Endothelial cell of umbilical vein (primary cell): Measurements from ENCODE around the gene PLEKHG1. TPM values are rescaled to one million over a fixed set of nuclear protein-coding genes. Genes with fewer than 3 reads are reported as not detected.

ENCODE experiments used
- BruUV-seq: library from RNA; stranded (reverse); fragments of 400-500 nt; replicated peaks from 2 replicates; lab custom pipeline; 2021; lab: Mats Ljungman, UMichigan
- CTCF ChIA-PET: fragments of 300-600, 350-600 bp; sonication (Branson Sonifier 250); formaldehyde crosslinking; loops from one replicate; lab custom pipeline; 2021; ENCODE audit warnings: antibody characterized with exemption, inconsistent platforms; lab: Charles Lee
- POLR2A ChIA-PET: fragments of 300-600, 350-600 bp; sonication (Branson Sonifier 250); formaldehyde crosslinking; loops from one replicate; lab custom pipeline; 2021; ENCODE audit warnings: antibody characterized with exemption, inconsistent platforms; lab: Charles Lee
- DNase-seq: peaks from one replicate; pipeline ENCODE4 v3.0.0-alpha.2; 2011; ENCODE audit warnings: low read depth, low spot score
- FAIRE-seq: peaks from 2 replicates; lab custom pipeline; 2011; peaks lifted over from hg19 to GRCh38; lab: Jason Lieb, UNC
- H2AFZ ChIP-seq: 2 replicates; pipeline ENCODE4 v1.6.0; 2012; ENCODE audit warnings: low read depth, low read length, control low read depth, inconsistent platforms
- H3K27ac ChIP-seq: 2 replicates; pipeline ENCODE4 v1.5.1; 2011; ENCODE audit warnings: low read depth, mild to moderate bottlenecking, control low read depth, low read length, moderate library complexity; ENCODE audit not compliant: insufficient read depth
- H3K27me3 ChIP-seq, 2 experiments: 2 replicates each; pipeline versions ENCODE4 v1.6.0 to v1.6.1; 2011; ENCODE audit warnings: low read length in 2 of 2, mixed read lengths in 1 of 2; ENCODE audit not compliant: control insufficient read depth in 2 of 2, insufficient read depth in 2 of 2
- H3K36me3 ChIP-seq, 2 experiments: 2 replicates in 1 of 2; 3 replicates in 1 of 2; pipeline ENCODE4 v1.5.1; 2011; ENCODE audit warnings: low read length in 2 of 2, mild to moderate bottlenecking in 1 of 2, moderate library complexity in 1 of 2; ENCODE audit not compliant: control insufficient read depth in 2 of 2, insufficient read depth in 2 of 2; ENCODE audit errors: extremely low read depth in 1 of 2
- H3K4me1 ChIP-seq: 3 replicates; pipeline ENCODE4 v1.5.1; 2011; ENCODE audit warnings: mild to moderate bottlenecking, low read length; ENCODE audit not compliant: control insufficient read depth, insufficient read depth; ENCODE audit errors: extremely low read depth
- H3K4me2 ChIP-seq: 2 replicates; pipeline ENCODE4 v1.6.1; 2011; ENCODE audit warnings: low read length, control low read depth, mixed read lengths; ENCODE audit not compliant: insufficient read depth
- H3K4me3 ChIP-seq, 3 experiments: fragments of 200-600 bp in 1 of 3; sonication (generic), shearing (Covaris generic) in 1 of 3; replicated peaks in 1 of 3; 2 replicates each; pipeline ENCODE4 v1.5.1; 2011 to 2016; ENCODE audit warnings: control low read depth in 3 of 3, low read length in 3 of 3, mild to moderate bottlenecking in 2 of 3, inconsistent platforms in 1 of 3, low read depth in 1 of 3, moderate library complexity in 1 of 3; ENCODE audit not compliant: insufficient read depth in 1 of 3
- H3K79me2 ChIP-seq: 2 replicates; pipeline ENCODE4 v1.6.0; 2012; ENCODE audit warnings: low read length, inconsistent platforms; ENCODE audit not compliant: control insufficient read depth, insufficient read depth
- H3K9ac ChIP-seq: replicated peaks from 2 replicates; pipeline ENCODE3; 2011; ENCODE audit warnings: low read length, control low read depth; ENCODE audit not compliant: insufficient read depth; ENCODE audit errors: extremely low read depth
- H3K9me1 ChIP-seq: replicated peaks from 3 replicates; pipeline ENCODE4 v1.6.0; 2011; ENCODE audit warnings: mild to moderate bottlenecking, low read length; ENCODE audit not compliant: control insufficient read depth, insufficient read depth; ENCODE audit errors: extremely low read depth
- H3K9me3 ChIP-seq: replicated peaks from 2 replicates; pipeline ENCODE4 v1.5.1; 2012; ENCODE audit warnings: low read length, inconsistent platforms; ENCODE audit not compliant: control insufficient read depth, insufficient read depth
- H4K20me1 ChIP-seq: replicated peaks from 2 replicates; pipeline ENCODE3; 2011; ENCODE audit warnings: mild to moderate bottlenecking, low read length; ENCODE audit not compliant: control insufficient read depth, insufficient read depth; ENCODE audit errors: extremely low read depth
- EZH2 ChIP-seq: IDR thresholded peaks from 2 replicates; pipeline ENCODE4 v1.6.1; 2012; ENCODE audit warnings: borderline replicate concordance, low read depth, mild to moderate bottlenecking, moderate library complexity, low read length, inconsistent platforms; ENCODE audit not compliant: severe bottlenecking
- FOS ChIP-seq: IDR thresholded peaks from 2 replicates; pipeline ENCODE4 v1.6.1; 2011; ENCODE audit warnings: mild to moderate bottlenecking, low read length, moderate library complexity, borderline replicate concordance; ENCODE audit not compliant: insufficient read depth
- GATA2 ChIP-seq: IDR thresholded peaks from 2 replicates; pipeline ENCODE4 v1.7.0; 2011; ENCODE audit warnings: low read depth, mild to moderate bottlenecking, moderate library complexity, mixed read lengths, low read length; ENCODE audit not compliant: insufficient read length, insufficient read depth
- JUN ChIP-seq: IDR thresholded peaks from 2 replicates; pipeline ENCODE4 v1.6.1; 2011; ENCODE audit warnings: borderline replicate concordance, low read depth; ENCODE audit not compliant: insufficient read length, insufficient read depth
- MAX ChIP-seq: IDR thresholded peaks from 2 replicates; pipeline ENCODE4 v1.6.1; 2011; ENCODE audit not compliant: insufficient read depth, insufficient read length
- MYC ChIP-seq: IDR thresholded peaks from one replicate; pipeline ENCODE4 v1.6.1; 2011; ENCODE audit warnings: mild to moderate bottlenecking, low read depth, low read length
- POLR2A ChIP-seq: IDR thresholded peaks from 2 replicates; pipeline ENCODE4 v1.6.1; 2012; ENCODE audit warnings: low read depth, mild to moderate bottlenecking, control low read depth, low read length
- POLR2AphosphoS5 ChIP-seq: IDR thresholded peaks from 2 replicates; pipeline ENCODE4 v1.6.1; 2012; ENCODE audit warnings: low read depth, mild to moderate bottlenecking, control low read depth, low read length, moderate library complexity; ENCODE audit not compliant: insufficient read depth
- dilution Hi-C: fragments of 300-500 bp; cut with MboI; formaldehyde crosslinking; loops from one replicate; pipeline ENCODE4 v1.15.0; 2019; ENCODE audit warnings: low sequenced_read_pairs; ENCODE audit not compliant: extremely low pct_ligation_motif_present
- intact Hi-C: fragments of 100-400 bp; cut with micrococcal nuclease; formaldehyde crosslinking; loops from one replicate; pipeline ENCODE4 v1.10.0; 2022
- polyA plus RNA-seq, 4 experiments: library from polyadenylated mRNA; depleted of rRNA in 3 of 4; stranded (reverse) in 3 of 4; unstranded in 1 of 4; fragments of >200 nt; gene quantifications; 2 replicates each; pipeline versions ENCODE4 v1.2.1 to v1.2.3, GENCODE V29; 2011 to 2012; ENCODE audit warnings: missing spikeins in 1 of 4
- total RNA-seq: library from RNA; stranded (reverse); gene quantifications from 2 replicates; pipeline ENCODE4 v1.2.3, GENCODE V29; 2021
- TF ChIP-seq, protein P1 (sequence below), 2 donors: IDR thresholded peaks; 1 replicate in 1 of 2; 2 replicates in 1 of 2; pipeline ENCODE4 v1.5.1; 2011; ENCODE audit warnings: low read length in 2 of 2, mild to moderate bottlenecking in 2 of 2, moderate library complexity in 2 of 2, control low read depth in 1 of 2, inconsistent platforms in 1 of 2, low read depth in 1 of 2; ENCODE audit not compliant: insufficient read depth in 1 of 2; ENCODE audit errors: extremely low read depth in 1 of 2

The PLEKHG1 gene
- total and polyA plus RNA-seq, 2 donors (not counting 3 experiments of a cell fraction or from before 2014, with no cell fraction given), result 8.8 to 62.5 TPM

DNA sequence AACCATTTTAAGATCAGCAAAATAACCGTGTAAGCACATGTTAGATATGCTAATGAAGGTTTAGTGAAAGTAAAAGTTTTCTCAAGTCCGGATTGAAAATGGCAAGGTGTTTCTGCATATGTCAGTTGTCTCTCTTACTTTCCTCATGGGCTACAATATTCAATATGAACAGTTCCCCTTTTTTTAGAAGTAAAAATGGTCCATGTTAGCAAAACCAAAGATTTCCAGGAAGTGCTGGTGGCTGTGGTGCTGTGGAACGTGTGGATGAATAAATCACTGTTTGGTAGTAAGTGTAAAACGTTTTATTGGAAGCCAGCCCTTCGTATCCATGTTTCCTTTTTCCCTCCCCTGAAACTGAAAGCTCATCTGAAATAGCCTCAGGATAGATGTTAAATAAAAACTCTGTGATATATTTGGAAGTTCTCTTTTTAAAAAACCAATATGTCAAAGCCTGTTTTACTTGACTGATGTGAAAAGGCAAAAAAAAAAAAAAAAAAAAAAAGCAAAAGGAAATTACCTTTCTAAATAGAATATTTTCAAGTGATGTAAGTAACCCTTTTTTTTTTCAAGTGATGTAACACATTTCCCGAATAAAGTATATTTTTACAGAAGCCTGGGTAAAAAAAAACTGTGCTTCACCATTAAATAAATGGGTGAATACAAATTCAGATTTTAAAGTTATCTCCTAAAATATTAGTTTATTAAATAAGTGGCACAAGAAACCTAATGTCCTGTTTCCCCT is 41.9 kb downstream of the PLEKHG1 start:
- dilution Hi-C loops (no loop called here), intact Hi-C loops (no loop called here)
- DNase-seq (peak; percentile 51), FAIRE-seq (no peak)
- H3K4me1 ChIP-seq, result peaks cover 7% of the 10 kb centered on the region
- H2AFZ ChIP-seq, result peak overlapping the region; percentile 61
- no peaks in the 10 kb centered on the region for H3K27me3 ChIP-seq
- CTCF ChIA-PET, result interaction anchor here (0.6 to 1.5 kb wide), 3 partner anchors 21 to 223 kb away, joined by 3 read pairs; no protein-coding TSS in a partner anchor
- no peak overlapping the region for H3K27ac ChIP-seq
- BruUV-seq, result no TSS peak
- H4K20me1 ChIP-seq, result no peaks in the 10 kb centered on the region
- POLR2A ChIA-PET, result interaction anchor here (0.7 kb wide), 1 partner anchor 34 kb away, joined by 8 read pairs; no protein-coding TSS in a partner anchor
- no peaks in the 10 kb centered on the region for H3K9me1 ChIP-seq
- H3K36me3 ChIP-seq, result no peaks in the 10 kb centered on the region
- no peaks in the 10 kb centered on the region for H3K79me2 ChIP-seq
- TF ChIP-seq FOS, result no peak
- TF ChIP-seq GATA2, result no peak
- TF ChIP-seq, protein P1, sequence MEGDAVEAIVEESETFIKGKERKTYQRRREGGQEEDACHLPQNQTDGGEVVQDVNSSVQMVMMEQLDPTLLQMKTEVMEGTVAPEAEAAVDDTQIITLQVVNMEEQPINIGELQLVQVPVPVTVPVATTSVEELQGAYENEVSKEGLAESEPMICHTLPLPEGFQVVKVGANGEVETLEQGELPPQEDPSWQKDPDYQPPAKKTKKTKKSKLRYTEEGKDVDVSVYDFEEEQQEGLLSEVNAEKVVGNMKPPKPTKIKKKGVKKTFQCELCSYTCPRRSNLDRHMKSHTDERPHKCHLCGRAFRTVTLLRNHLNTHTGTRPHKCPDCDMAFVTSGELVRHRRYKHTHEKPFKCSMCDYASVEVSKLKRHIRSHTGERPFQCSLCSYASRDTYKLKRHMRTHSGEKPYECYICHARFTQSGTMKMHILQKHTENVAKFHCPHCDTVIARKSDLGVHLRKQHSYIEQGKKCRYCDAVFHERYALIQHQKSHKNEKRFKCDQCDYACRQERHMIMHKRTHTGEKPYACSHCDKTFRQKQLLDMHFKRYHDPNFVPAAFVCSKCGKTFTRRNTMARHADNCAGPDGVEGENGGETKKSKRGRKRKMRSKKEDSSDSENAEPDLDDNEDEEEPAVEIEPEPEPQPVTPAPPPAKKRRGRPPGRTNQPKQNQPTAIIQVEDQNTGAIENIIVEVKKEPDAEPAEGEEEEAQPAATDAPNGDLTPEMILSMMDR (IDR thresholded peaks at IDR 0.05; ENCODE audit: extremely low read depth in 1 of 2, insufficient read depth in 1 of 2, low read depth in 1 of 2, low read length in 2 of 2), result no peak
- TF ChIP-seq POLR2A, result no peak
- no peak for TF ChIP-seq JUN
- TF ChIP-seq POLR2AphosphoS5, result no peak
- no peak for TF ChIP-seq EZH2
- no peak for TF ChIP-seq MYC
- no peak for TF ChIP-seq MAX
- peak overlapping the region; percentile 8 for H3K9ac ChIP-seq
- H3K4me2 ChIP-seq, result peak overlapping the region; percentile 82
- H3K9me3 ChIP-seq, result no peaks in the 10 kb centered on the region
- H3K4me3 ChIP-seq, result peak overlapping the region in 1 of 3 experiments; percentile 26
